OCI-LY1 (cell line): Measurements from ENCODE around the gene DMRT2.

Source experiments
- H2AFZ ChIP-seq: fragments of 200-600 bp; sonication (generic), shearing (Covaris generic); 2 replicates; pipeline ENCODE4 v1.6.0; 2014; ENCODE audit warnings: antibody characterized with exemption, mild to moderate bottlenecking, low read length
- H3F3A ChIP-seq: fragments of 200-600 bp; sonication (generic), shearing (Covaris generic); 2 replicates; pipeline ENCODE4 v1.6.0; 2014; ENCODE audit warnings: mild to moderate bottlenecking, antibody characterized with exemption, low read length, moderate library complexity; ENCODE audit not compliant: insufficient read depth
- H3K27ac ChIP-seq: fragments of 200-600 bp; sonication (generic); 2 replicates; pipeline ENCODE4 v1.5.1; 2014; ENCODE audit warnings: low read length, mixed run types, mild to moderate bottlenecking, low read depth; ENCODE audit not compliant: poor library complexity, severe bottlenecking
- H3K27me3 ChIP-seq: fragments of 200-600 bp; sonication (generic); 2 replicates; pipeline ENCODE4 v1.6.0; 2014; ENCODE audit warnings: antibody characterized with exemption, mild to moderate bottlenecking, low read length, moderate library complexity; ENCODE audit not compliant: insufficient read depth
- H3K36me3 ChIP-seq: fragments of 200-600 bp; sonication (generic); 2 replicates; pipeline ENCODE4 v1.6.1; 2014; ENCODE audit warnings: mild to moderate bottlenecking, antibody characterized with exemption, low read length, moderate library complexity, mixed read lengths; ENCODE audit not compliant: insufficient read depth
- H3K4me1 ChIP-seq: fragments of 200-600 bp; sonication (generic); 2 replicates; pipeline ENCODE4 v1.5.1; 2014; ENCODE audit warnings: mild to moderate bottlenecking, low read length, moderate library complexity; ENCODE audit not compliant: insufficient read depth, severe bottlenecking
- H3K4me2 ChIP-seq: fragments of 200-600 bp; sonication (generic), shearing (Covaris generic); 2 replicates; pipeline ENCODE4 v1.6.1; 2014; ENCODE audit warnings: low read length
- H3K4me3 ChIP-seq: fragments of 200-600 bp; sonication (generic); 2 replicates; pipeline ENCODE4 v1.5.1; 2014; ENCODE audit warnings: low read length, low read depth, mild to moderate bottlenecking, mixed read lengths; ENCODE audit not compliant: poor library complexity, severe bottlenecking
- H3K79me2 ChIP-seq: fragments of 200-600 bp; shearing (Covaris generic); 2 replicates; pipeline ENCODE4 v1.6.1; 2016; ENCODE audit warnings: mixed run types, low read length, mixed read lengths; ENCODE audit not compliant: insufficient read depth
- H3K9ac ChIP-seq: fragments of 200-600 bp; sonication (generic), shearing (Covaris generic); 2 replicates; pipeline ENCODE4 v1.6.1; 2014; ENCODE audit warnings: mild to moderate bottlenecking, low read length, mixed read lengths
- H3K9me2 ChIP-seq: fragments of 200-600 bp; sonication (generic), shearing (Covaris generic); 2 replicates; pipeline ENCODE4 v1.6.1; 2014; ENCODE audit warnings: low read depth, mild to moderate bottlenecking, low read length, mixed read lengths
- H3K9me3 ChIP-seq: fragments of 200-600 bp; shearing (Covaris generic); 2 replicates; pipeline ENCODE4 v1.6.1; 2014; ENCODE audit warnings: low read length, mixed read lengths
- H4K20me1 ChIP-seq: fragments of 200-600 bp; sonication (generic), shearing (Covaris generic); 2 replicates; pipeline ENCODE4 v1.6.0; 2016; ENCODE audit warnings: mild to moderate bottlenecking, low read length; ENCODE audit not compliant: insufficient read depth
- CTCF ChIP-seq: fragments of 200-600 bp; sonication (generic), shearing (Covaris generic); IDR thresholded peaks from 2 replicates; pipeline ENCODE4 v1.5.1; 2017; ENCODE audit warnings: mild to moderate bottlenecking, antibody characterized with exemption, low read length, moderate library complexity, mixed read lengths
- EZH2 ChIP-seq: fragments of 200-600 bp; sonication (generic), shearing (Covaris generic); IDR thresholded peaks from 2 replicates; pipeline ENCODE4 v1.8.0; 2017; ENCODE audit warnings: borderline replicate concordance, mixed run types, mild to moderate bottlenecking, antibody characterized with exemption, low read length, moderate library complexity, mixed read lengths

Gene DMRT2

GRCh38 chr9:1051210-1051583, 1.0 kb downstream of the DMRT2 start:
- Histone ChIP-seq H3K9me2 (no peaks in the 10 kb centered on the region), H2AFZ (no peak overlapping the region), H4K20me1 (no peaks in the 10 kb centered on the region), H3K9me3 (no peaks in the 10 kb centered on the region), H3K4me3 (no peak overlapping the region), H3K4me1 (no peaks in the 10 kb centered on the region), H3K27ac (no peak overlapping the region), H3K27me3 (no peaks in the 10 kb centered on the region), H3F3A (no peaks in the 10 kb centered on the region), H3K79me2 (no peaks in the 10 kb centered on the region), H3K4me2 (no peak overlapping the region), H3K9ac (no peak overlapping the region), H3K36me3 (no peaks in the 10 kb centered on the region)
- TF ChIP-seq CTCF = no peak
- TF ChIP-seq EZH2 = no peak

- H3K4me2 ChIP-seq = no peak overlapping the region
- no peaks in the 10 kb centered on the region for H3K9me3 ChIP-seq
- H3K4me3 ChIP-seq = no peak overlapping the region
- H3K36me3 ChIP-seq = no peaks in the 10 kb centered on the region
- H3K27me3 ChIP-seq = no peaks in the 10 kb centered on the region
- H3F3A ChIP-seq = no peaks in the 10 kb centered on the region
- no peaks in the 10 kb centered on the region for H3K4me1 ChIP-seq
- H3K27ac ChIP-seq = no peak overlapping the region
- H3K9me2 ChIP-seq = no peaks in the 10 kb centered on the region
- H4K20me1 ChIP-seq = no peaks in the 10 kb centered on the region
- no peak overlapping the region for H2AFZ ChIP-seq
- TF ChIP-seq CTCF = no peak
- TF ChIP-seq EZH2 = no peak
- no peak overlapping the region for H3K9ac ChIP-seq
- no peaks in the 10 kb centered on the region for H3K79me2 ChIP-seq
These were observed 1.6 kb downstream of the DMRT2 start for GRCh38 chr9:1051584-1052275.

GRCh38 chr9:1052365-1053281, 2.5 kb downstream of the DMRT2 start:
- no peaks in the 10 kb centered on the region for H3K36me3 ChIP-seq
- H3K4me2 ChIP-seq = no peak overlapping the region
- H3K79me2 ChIP-seq = no peaks in the 10 kb centered on the region
- H3K4me1 ChIP-seq = no peaks in the 10 kb centered on the region
- H3K27ac ChIP-seq = no peak overlapping the region
- H3K27me3 ChIP-seq = no peaks in the 10 kb centered on the region
- no peaks in the 10 kb centered on the region for H3F3A ChIP-seq
- no peak overlapping the region for H2AFZ ChIP-seq
- no peak overlapping the region for H3K9ac ChIP-seq
- H3K9me3 ChIP-seq = no peaks in the 10 kb centered on the region
- no peak overlapping the region for H3K4me3 ChIP-seq
- TF ChIP-seq EZH2 (no peak), CTCF (no peak)
- H4K20me1 ChIP-seq = no peaks in the 10 kb centered on the region
- no peaks in the 10 kb centered on the region for H3K9me2 ChIP-seq
